ENCODE data around the gene BCAT1. TPM values are rescaled to one million over a fixed set of nuclear protein-coding genes. Genes with fewer than 3 reads are reported as not detected.
A peak's percentile ranks its signal among the peaks of the same experiment; 100 is the strongest.

BCAT1 gene
- total and polyA plus RNA-seq, 9 of the 15 experiments (the other 6 are each of a cell fraction or from before 2014, with no cell fraction given) = 38.5 to 157 (median 66.8) TPM

GRCh38 chr12:24948757-24949722, at the start of gene BCAT1 (continued):
- peak; percentile 80 for TF ChIP-seq CREM (IDR thresholded peaks at IDR 0.05; ENCODE audit: low read depth)
- TF ChIP-seq FOXP1 (CRISPR knock-in tag; IDR thresholded peaks at IDR 0.05) = peak; percentile 21; the same call in 1 of the 2 replicates
- no peak for TF ChIP-seq RBM15 (IDR thresholded peaks at IDR 0.05; ENCODE audit: insufficient read depth, low read length)
- TF ChIP-seq ZSCAN32 (CRISPR knock-in tag; IDR thresholded peaks at IDR 0.05) = peak; percentile 96
- TF ChIP-seq ZBTB17 (CRISPR knock-in tag; IDR thresholded peaks at IDR 0.05) = peak; percentile 42; the same call in 1 of the 2 replicates
- peak; percentile 64 for TF ChIP-seq ETV1 (tag; conservative IDR thresholded peaks at IDR 0.05; ENCODE audit: low read depth)
- TF ChIP-seq MCM3 (IDR thresholded peaks at IDR 0.05) = no peak
- TF ChIP-seq HMBOX1 (IDR thresholded peaks at IDR 0.05) = no peak
- no peak for TF ChIP-seq ZFP91 (CRISPR knock-in tag; IDR thresholded peaks at IDR 0.05)
- TF ChIP-seq TEAD2 (tag; IDR thresholded peaks at IDR 0.05) = no peak
- TF ChIP-seq EP300 (IDR thresholded peaks at IDR 0.05; ENCODE audit: low read length) = peak; percentile 63
- TF ChIP-seq MYNN (IDR thresholded peaks at IDR 0.05) = peak; percentile 82
- TF ChIP-seq MYNN (CRISPR knock-in tag; IDR thresholded peaks at IDR 0.05) = no peak
- 0 out of 2 replicates have a peak, but pooled peaks have one; percentile 8 for TF ChIP-seq ZNF143 (CRISPR knock-in tag; IDR thresholded peaks at IDR 0.05)
- TF ChIP-seq DDX20 (tag; IDR thresholded peaks at IDR 0.05; ENCODE audit: low read depth) = no peak
- TF ChIP-seq CHAMP1 (IDR thresholded peaks at IDR 0.05) = no peak
- TF ChIP-seq E2F3 (CRISPR knock-in tag; IDR thresholded peaks at IDR 0.05) = no peak
- TF ChIP-seq NBN (IDR thresholded peaks at IDR 0.05; ENCODE audit: low read depth) = peak; percentile 72
- TF ChIP-seq NCOA6 (IDR thresholded peaks at IDR 0.05) = no peak
- peak; percentile 64 for TF ChIP-seq ESRRA (IDR thresholded peaks at IDR 0.05; ENCODE audit: borderline replicate concordance, low read depth)
- TF ChIP-seq IRF9 (tag; IDR thresholded peaks at IDR 0.05) = peak; percentile 85
- 0 out of 2 replicates have a peak, but pooled peaks have one; percentile 15 for TF ChIP-seq CBFA2T3 (IDR thresholded peaks at IDR 0.05)
- TF ChIP-seq ARID1B (IDR thresholded peaks at IDR 0.05) = no peak; the same call in none of the 2 replicates
- TF ChIP-seq POLR2AphosphoS5 (IDR thresholded peaks at IDR 0.05; ENCODE audit: control insufficient read depth, insufficient read depth, low read depth, low read length) = peak; percentile 69
